ENCODE data around the gene FBXO30.
A peak's percentile ranks its signal among the peaks of the same experiment; 100 is the strongest.

DNA sequence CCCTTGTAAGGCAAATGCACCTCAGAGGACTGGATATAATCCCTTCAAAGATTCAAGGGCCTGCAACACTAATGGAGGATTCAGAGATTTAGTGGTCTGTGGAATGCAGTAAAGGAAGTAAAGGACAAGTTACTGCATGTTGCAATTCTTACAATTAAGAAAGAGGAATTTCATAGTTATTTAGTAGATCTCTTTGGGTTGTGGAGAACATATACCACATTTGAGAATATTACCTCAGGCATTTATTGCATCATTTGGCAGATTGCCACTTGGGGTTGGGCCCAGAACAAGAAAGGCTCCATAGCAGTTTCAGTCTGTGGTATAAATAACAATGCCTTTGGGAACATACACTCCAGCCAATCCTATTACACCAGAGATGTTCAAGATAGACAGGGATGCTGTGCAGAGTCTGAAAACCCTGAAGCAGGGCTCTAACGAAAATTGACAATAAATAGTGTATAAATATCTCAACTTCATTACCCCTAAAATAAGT, 58.4 kb downstream of the FBXO30 start:
- TF ChIP-seq GATA2 (IDR thresholded peaks at IDR 0.05; ENCODE audit: low read depth, low read length), result peak; percentile 73
- 0 out of 2 replicates have a peak, but pooled peaks have one; percentile 47 for TF ChIP-seq GATA3 (IDR thresholded peaks at IDR 0.05; ENCODE audit: low read depth, low read length)

All from SH-SY5Y (cell line).